H9 (cell line): ENCODE results near the gene APCDD1. TPM values are rescaled to one million over a fixed set of nuclear protein-coding genes. Genes with fewer than 3 reads are reported as not detected.

Source experiments
- DNase-seq: peaks from one replicate; pipeline ENCODE4 v3.0.0-alpha.2; 2017
- H2AFZ ChIP-seq: one replicate; pipeline ENCODE4 v1.6.1; 2013; ENCODE audit warnings: mild to moderate bottlenecking, low read length, control low read depth, moderate library complexity
- H2AK5ac ChIP-seq: 2 replicates; pipeline ENCODE4 v1.6.1; 2013; ENCODE audit warnings: low read length, control low read depth, mixed read lengths; ENCODE audit not compliant: insufficient read length
- H2BK120ac ChIP-seq: one replicate; pipeline ENCODE4 v1.6.1; 2013; ENCODE audit warnings: low read depth, mild to moderate bottlenecking, low read length, control low read depth, inconsistent platforms; ENCODE audit not compliant: poor library complexity, severe bottlenecking
- H2BK12ac ChIP-seq: 2 replicates; pipeline ENCODE4 v1.6.1; 2013; ENCODE audit warnings: low read length, control low read depth, mixed read lengths, low read depth; ENCODE audit not compliant: insufficient read length
- H2BK15ac ChIP-seq: 2 replicates; pipeline ENCODE4 v1.6.1; 2013; ENCODE audit warnings: low read depth, low read length, control low read depth
- H2BK20ac ChIP-seq: one replicate; pipeline ENCODE4 v1.6.1; 2013; ENCODE audit warnings: low read depth, mild to moderate bottlenecking, low read length, control low read depth, inconsistent platforms; ENCODE audit not compliant: poor library complexity, severe bottlenecking
- H2BK5ac ChIP-seq: 2 replicates; pipeline ENCODE4 v1.6.1; 2013; ENCODE audit warnings: low read length, control low read depth, mixed read lengths; ENCODE audit not compliant: insufficient read length
- H3K14ac ChIP-seq: 2 replicates; pipeline ENCODE4 v1.6.1; 2013; ENCODE audit warnings: low read length, control low read depth; ENCODE audit not compliant: insufficient read depth
- H3K18ac ChIP-seq: 2 replicates; pipeline ENCODE4 v1.6.1; 2013; ENCODE audit warnings: low read depth, mild to moderate bottlenecking, mixed read lengths, low read length, control low read depth; ENCODE audit not compliant: insufficient read length
- H3K23ac ChIP-seq: 2 replicates; pipeline ENCODE4 v1.6.1; 2013; ENCODE audit warnings: low read length, control low read depth, mixed read lengths, low read depth; ENCODE audit not compliant: insufficient read length
- H3K23me2 ChIP-seq: 2 replicates; pipeline ENCODE4 v1.6.1; 2013; ENCODE audit warnings: low read depth, mild to moderate bottlenecking, mixed read lengths, low read length, control low read depth; ENCODE audit not compliant: insufficient read length, poor library complexity, severe bottlenecking
- H3K27ac ChIP-seq: 2 replicates; pipeline ENCODE4 v1.5.1; 2013; ENCODE audit warnings: low read length, control low read depth, mixed read lengths, low read depth; ENCODE audit not compliant: insufficient read length
- H3K27me3 ChIP-seq: 2 replicates; pipeline ENCODE4 v1.6.1; 2013; ENCODE audit warnings: low read length, control low read depth, inconsistent platforms; ENCODE audit not compliant: insufficient read depth
- H3K4ac ChIP-seq: 2 replicates; pipeline ENCODE4 v1.6.1; 2013; ENCODE audit warnings: low read depth, mild to moderate bottlenecking, control low read depth, inconsistent platforms, low read length, moderate library complexity
- H3K4me1 ChIP-seq: 2 replicates; pipeline ENCODE4 v1.6.1; 2013; ENCODE audit warnings: low read length, control low read depth, inconsistent platforms; ENCODE audit not compliant: insufficient read depth
- H3K4me2 ChIP-seq: 2 replicates; pipeline ENCODE4 v1.6.1; 2013; ENCODE audit warnings: low read length, control low read depth, mixed read lengths; ENCODE audit not compliant: insufficient read length, insufficient read depth
- H3K56ac ChIP-seq: 2 replicates; pipeline ENCODE4 v1.6.1; 2013; ENCODE audit warnings: low read depth, mild to moderate bottlenecking, mixed read lengths, low read length, control low read depth; ENCODE audit not compliant: insufficient read length
- H3K79me1 ChIP-seq: 2 replicates; pipeline ENCODE4 v1.6.1; 2013; ENCODE audit warnings: low read depth, mild to moderate bottlenecking, moderate library complexity, low read length, control low read depth, inconsistent platforms; ENCODE audit not compliant: insufficient read depth, poor library complexity, severe bottlenecking
- H3K79me2 ChIP-seq: 2 replicates; pipeline ENCODE4 v1.6.1; 2013; ENCODE audit warnings: low read length, control low read depth, inconsistent platforms; ENCODE audit not compliant: insufficient read depth
- H3K9ac ChIP-seq: 2 replicates; pipeline ENCODE4 v1.6.1; 2013; ENCODE audit warnings: low read length, control low read depth, mixed read lengths; ENCODE audit not compliant: insufficient read length; ENCODE audit errors: extremely low read depth
- H3K9me3 ChIP-seq: one replicate; pipeline ENCODE4 v1.6.1; 2013; ENCODE audit warnings: low read depth, low read length, inconsistent platforms; ENCODE audit not compliant: control insufficient read depth
- H3T11ph ChIP-seq: one replicate; pipeline ENCODE4 v1.6.1; 2013; ENCODE audit warnings: mild to moderate bottlenecking, low read length, control low read depth, inconsistent platforms
- H4K20me1 ChIP-seq: one replicate; pipeline ENCODE4 v1.6.1; 2013; ENCODE audit not compliant: control insufficient read depth, insufficient read length, insufficient read depth
- H4K5ac ChIP-seq: 2 replicates; pipeline ENCODE4 v1.6.1; 2013; ENCODE audit warnings: low read depth, mild to moderate bottlenecking, mixed read lengths, low read length, control low read depth; ENCODE audit not compliant: insufficient read length
- H4K8ac ChIP-seq: replicated peaks from 2 replicates; pipeline ENCODE4 v1.6.1; 2013; ENCODE audit warnings: low read length, control low read depth, mixed read lengths, low read depth; ENCODE audit not compliant: insufficient read length
- H4K91ac ChIP-seq: 2 replicates; pipeline ENCODE4 v1.6.1; 2013; ENCODE audit warnings: low read depth, mild to moderate bottlenecking, moderate library complexity, mixed read lengths, low read length, control low read depth; ENCODE audit not compliant: insufficient read length
- H3K27ac Mint-ChIP-seq, 3 experiments: 2 replicates in 2 of 3; 3 replicates in 1 of 3; pipeline ENCODE4 v1.8.0; 2020 to 2021; ENCODE audit warnings: mixed read lengths in 3 of 3, mild to moderate bottlenecking in 1 of 3, moderate library complexity in 1 of 3
- H3K27me3 Mint-ChIP-seq: 2 replicates; pipeline ENCODE4 v1.8.0; 2021; ENCODE audit warnings: low read depth, mild to moderate bottlenecking, moderate library complexity, mixed read lengths
- H3K36me3 Mint-ChIP-seq, 3 experiments: 2 replicates in 2 of 3; 3 replicates in 1 of 3; pipeline ENCODE4 v1.8.0; 2020 to 2021; ENCODE audit warnings: low read depth in 3 of 3, mixed read lengths in 3 of 3; ENCODE audit not compliant: insufficient read depth in 1 of 3
- H3K4me1 Mint-ChIP-seq, 2 experiments: 2 replicates each; pipeline ENCODE4 v1.8.0; 2020; ENCODE audit warnings: mixed read lengths in 2 of 2
- H3K4me3 Mint-ChIP-seq, 2 experiments: 2 replicates in 1 of 2; 3 replicates in 1 of 2; pipeline ENCODE4 v1.8.0; 2020 to 2021; ENCODE audit warnings: mild to moderate bottlenecking in 2 of 2, mixed read lengths in 2 of 2, moderate library complexity in 1 of 2
- H3K9me3 Mint-ChIP-seq, 2 experiments: 2 replicates in 1 of 2; 3 replicates in 1 of 2; pipeline ENCODE4 v1.8.0; 2020; ENCODE audit warnings: mild to moderate bottlenecking in 2 of 2, mixed read lengths in 2 of 2, moderate library complexity in 1 of 2
- total RNA-seq: library from RNA; stranded (reverse); gene quantifications from 2 replicates; pipeline ENCODE4 v1.2.1, GENCODE V29; 2021
- TF ChIP-seq, protein P1 (sequence below): fragments of 200-600 bp; sonication (generic); conservative IDR thresholded peaks from 3 replicates; pipeline ENCODE4 v1.8.0; 2021; ENCODE audit warnings: antibody characterized with exemption, mild to moderate bottlenecking

The APCDD1 gene
- total RNA-seq, 1 experiment from 2014 or later: 1.8 TPM

DNA sequence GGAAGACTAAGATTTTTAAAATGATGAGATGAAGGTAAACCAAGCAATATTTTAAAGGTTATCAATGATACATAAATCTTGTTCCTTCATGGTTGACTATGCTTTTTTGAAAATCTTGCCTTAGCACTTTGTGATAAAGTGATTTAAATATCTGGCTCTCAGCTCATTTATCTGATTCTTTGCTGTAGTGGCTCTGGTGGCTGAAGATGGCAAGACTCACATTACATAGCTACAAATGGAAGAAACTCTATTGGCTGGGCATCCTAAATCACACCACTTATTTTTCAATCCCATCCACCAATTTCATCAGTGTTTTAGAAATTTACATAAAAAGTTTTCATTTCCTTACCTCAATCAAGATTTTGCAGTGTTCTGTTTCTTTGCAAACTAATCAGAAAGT is 16.6 kb upstream of the APCDD1 start:
- H3K56ac ChIP-seq: no peak overlapping the region
- H3K27ac ChIP-seq: no peak overlapping the region
- H3K79me1 ChIP-seq: no peaks in the 10 kb centered on the region
- no peak overlapping the region for H4K8ac ChIP-seq
- H2BK5ac ChIP-seq: no peak overlapping the region
- H3T11ph ChIP-seq: no peak overlapping the region
- no peak overlapping the region for H3K23ac ChIP-seq
- H2AK5ac ChIP-seq: no peak overlapping the region
- no peak overlapping the region for H3K9ac ChIP-seq
- TF ChIP-seq, protein P1, sequence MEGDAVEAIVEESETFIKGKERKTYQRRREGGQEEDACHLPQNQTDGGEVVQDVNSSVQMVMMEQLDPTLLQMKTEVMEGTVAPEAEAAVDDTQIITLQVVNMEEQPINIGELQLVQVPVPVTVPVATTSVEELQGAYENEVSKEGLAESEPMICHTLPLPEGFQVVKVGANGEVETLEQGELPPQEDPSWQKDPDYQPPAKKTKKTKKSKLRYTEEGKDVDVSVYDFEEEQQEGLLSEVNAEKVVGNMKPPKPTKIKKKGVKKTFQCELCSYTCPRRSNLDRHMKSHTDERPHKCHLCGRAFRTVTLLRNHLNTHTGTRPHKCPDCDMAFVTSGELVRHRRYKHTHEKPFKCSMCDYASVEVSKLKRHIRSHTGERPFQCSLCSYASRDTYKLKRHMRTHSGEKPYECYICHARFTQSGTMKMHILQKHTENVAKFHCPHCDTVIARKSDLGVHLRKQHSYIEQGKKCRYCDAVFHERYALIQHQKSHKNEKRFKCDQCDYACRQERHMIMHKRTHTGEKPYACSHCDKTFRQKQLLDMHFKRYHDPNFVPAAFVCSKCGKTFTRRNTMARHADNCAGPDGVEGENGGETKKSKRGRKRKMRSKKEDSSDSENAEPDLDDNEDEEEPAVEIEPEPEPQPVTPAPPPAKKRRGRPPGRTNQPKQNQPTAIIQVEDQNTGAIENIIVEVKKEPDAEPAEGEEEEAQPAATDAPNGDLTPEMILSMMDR: peak; percentile 63
- H3K27me3 Mint-ChIP-seq: no peaks in the 10 kb centered on the region; the same call in 1 of the 2 replicates
- H3K4ac ChIP-seq: no peak overlapping the region
- no peak overlapping the region for H2BK12ac ChIP-seq
- H3K4me1 ChIP-seq: no peaks in the 10 kb centered on the region
- H3K23me2 ChIP-seq: no peaks in the 10 kb centered on the region
- H3K27ac Mint-ChIP-seq: no peak overlapping the region
- no peaks in the 10 kb centered on the region for H3K9me3 ChIP-seq
- H3K4me1 Mint-ChIP-seq: no peaks in the 10 kb centered on the region
- H2BK15ac ChIP-seq: no peak overlapping the region
- H3K18ac ChIP-seq: no peak overlapping the region
- no peak overlapping the region for H2BK120ac ChIP-seq
- no peaks in the 10 kb centered on the region for H3K36me3 Mint-ChIP-seq
- H3K27me3 ChIP-seq: no peaks in the 10 kb centered on the region
- no peak overlapping the region for H4K91ac ChIP-seq
- no peak overlapping the region for H3K14ac ChIP-seq
- H2BK20ac ChIP-seq: no peak overlapping the region
- no peaks in the 10 kb centered on the region for H3K79me2 ChIP-seq
- no peak overlapping the region for H4K5ac ChIP-seq
- H3K9me3 Mint-ChIP-seq: no peaks in the 10 kb centered on the region
- no peak overlapping the region for H2AFZ ChIP-seq
- no peak overlapping the region for H3K4me3 Mint-ChIP-seq
- no peaks in the 10 kb centered on the region for H4K20me1 ChIP-seq
- DNase-seq: no peak
- H3K4me2 ChIP-seq: no peak overlapping the region
